ENCODE measurements around the gene HYAL1.
A peak's percentile ranks its signal among the peaks of the same experiment; 100 is the strongest.
"Not testable (repeated sequence)": the region's sequence is repeated elsewhere in the genome, so short reads cannot be mapped to it uniquely, and the experiment has no call there.

The HYAL1 gene

GRCh38 chr3:50292159-50293078, 11.0 kb downstream of the HYAL1 start, which contains the start of gene IFRD2:
Gene IFRD2 (minus strand): TSS chr3:50292429. CDS start chr3:50292274, 155 bp downstream.
- peak; percentile 95 to 97 for DNase-seq

DNA sequence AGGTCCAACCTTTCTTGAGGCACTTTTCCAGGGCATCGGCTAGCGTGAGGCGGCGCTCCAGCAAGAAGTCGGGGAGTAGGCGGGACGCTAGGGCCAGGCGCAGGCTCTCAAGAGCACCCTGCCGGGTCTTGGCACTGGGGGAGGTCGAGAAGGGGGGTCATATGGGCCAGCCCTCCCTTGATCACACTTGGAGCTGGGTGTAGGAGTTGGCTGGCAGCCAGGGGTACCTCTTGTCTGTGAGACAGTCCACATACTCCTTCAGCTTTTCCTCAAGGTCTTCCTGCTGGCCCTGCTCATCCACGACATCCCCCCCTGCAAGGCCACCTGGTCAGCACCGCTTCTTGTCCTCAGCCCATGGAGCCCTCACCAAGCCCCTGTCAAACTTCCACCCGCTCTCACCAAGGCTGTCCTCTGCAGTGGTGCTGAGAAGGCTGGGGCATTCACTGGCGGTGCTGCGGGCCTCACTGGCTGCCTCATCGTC, 13.2 kb downstream of the HYAL1 start:
- no peak for DNase-seq

DNA sequence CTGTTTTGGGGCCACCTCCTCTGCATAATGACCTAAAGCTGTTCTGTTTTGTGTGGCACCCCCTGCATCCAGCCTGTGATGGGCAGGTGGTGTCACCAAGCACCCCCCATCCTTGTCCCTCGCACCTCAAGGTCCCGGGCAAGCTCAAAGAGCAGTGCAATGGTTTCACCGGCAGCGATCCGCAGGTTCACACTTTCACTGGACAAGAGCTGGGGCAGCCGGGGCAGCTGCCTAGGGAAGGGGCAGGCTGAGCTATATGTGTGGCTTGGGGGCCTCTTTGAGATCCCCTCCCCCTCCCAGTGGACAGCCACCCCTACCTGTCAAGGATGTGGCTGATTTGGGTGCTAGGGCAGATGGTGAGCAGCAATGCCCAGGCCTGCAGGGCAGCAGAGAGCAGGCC, 14.2 kb downstream of the HYAL1 start:
- no peak for DNase-seq

- no peak for DNase-seq
Measured at GRCh38 chr3:50288387-50289007, 14.9 kb downstream of the HYAL1 start.

DNA sequence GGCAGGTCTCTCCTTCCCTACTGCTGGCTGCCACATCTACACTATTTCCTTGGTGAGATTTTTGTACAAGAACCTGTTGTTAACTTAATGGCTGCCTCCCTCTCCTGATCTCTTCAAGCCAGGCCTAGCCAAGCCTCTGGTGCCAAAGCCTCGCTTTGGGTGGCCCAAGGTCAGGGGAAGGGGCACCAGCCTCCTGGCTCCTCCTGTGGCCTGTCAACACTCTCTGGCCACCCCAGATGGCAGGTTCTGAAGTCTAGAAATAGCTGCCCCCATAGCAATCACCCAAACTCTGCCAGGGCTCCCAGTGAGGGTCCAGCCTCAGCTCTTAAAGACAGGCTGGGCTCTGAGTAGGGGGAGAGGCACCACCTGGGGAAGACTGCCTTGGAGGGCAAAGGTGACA, 16.1 kb downstream of the HYAL1 start:
- no peak for DNase-seq

- no peak for DNase-seq
Measured at GRCh38 chr3:50286322-50287227, 16.8 kb downstream of the HYAL1 start.

GRCh38 chr3:50284121-50284520, 19.3 kb downstream of the HYAL1 start:
- DNase-seq: not testable (repeated sequence)

- no peak for DNase-seq
Measured at GRCh38 chr3:50279255-50280016, 23.9 kb downstream of the HYAL1 start.

- DNase-seq: no peak
Measured at GRCh38 chr3:50278880-50279224, 24.5 kb downstream of the HYAL1 start, which contains the start of gene LSMEM2. Gene LSMEM2 (plus strand): TSS chr3:50279087. CDS start chr3:50279114, 27 bp downstream.

GRCh38 chr3:50278123-50278879, 25.1 kb downstream of the HYAL1 start:
- DNase-seq: no peak

GRCh38 chr3:50276762-50277101, 26.6 kb downstream of the HYAL1 start:
- DNase-seq: no peak

DNA sequence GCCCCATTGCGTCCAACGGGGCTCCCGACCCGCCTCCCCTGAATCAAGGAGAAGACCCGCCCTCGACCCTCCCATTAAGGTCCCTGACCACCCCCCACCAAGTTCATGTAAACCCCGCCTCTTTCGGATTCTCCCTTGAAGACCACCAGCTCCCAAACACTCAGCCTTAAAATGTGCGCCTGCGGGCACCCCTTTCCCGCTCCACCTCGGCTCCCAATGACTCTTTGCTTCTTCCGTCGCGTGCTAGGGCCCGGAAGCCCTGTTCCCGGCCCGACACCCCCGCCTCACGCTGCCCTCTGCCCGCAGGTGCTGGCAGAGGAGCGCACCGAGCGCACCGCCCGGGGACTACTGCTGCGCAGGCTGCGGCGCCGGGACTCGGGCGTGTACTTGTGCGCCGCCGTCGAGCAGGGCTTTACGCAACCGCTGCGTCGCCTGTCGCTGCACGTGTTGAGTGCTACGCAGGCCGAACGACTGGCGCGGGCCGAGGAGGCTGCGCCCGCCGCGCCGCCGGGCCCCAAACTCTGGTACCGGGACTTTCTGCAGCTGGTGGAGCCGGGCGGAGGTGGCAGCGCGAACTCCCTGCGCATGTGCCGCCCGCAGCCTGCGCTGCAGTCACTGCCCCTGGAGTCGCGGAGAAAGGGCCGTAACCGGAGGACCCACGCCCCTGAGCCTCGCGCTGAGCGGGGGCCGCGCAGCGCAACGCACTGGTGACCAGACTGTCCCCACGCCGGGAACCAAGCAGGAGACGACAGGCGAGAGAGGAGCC, 27.2 kb downstream of the HYAL1 start:
- DNase-seq: no peak

DNA sequence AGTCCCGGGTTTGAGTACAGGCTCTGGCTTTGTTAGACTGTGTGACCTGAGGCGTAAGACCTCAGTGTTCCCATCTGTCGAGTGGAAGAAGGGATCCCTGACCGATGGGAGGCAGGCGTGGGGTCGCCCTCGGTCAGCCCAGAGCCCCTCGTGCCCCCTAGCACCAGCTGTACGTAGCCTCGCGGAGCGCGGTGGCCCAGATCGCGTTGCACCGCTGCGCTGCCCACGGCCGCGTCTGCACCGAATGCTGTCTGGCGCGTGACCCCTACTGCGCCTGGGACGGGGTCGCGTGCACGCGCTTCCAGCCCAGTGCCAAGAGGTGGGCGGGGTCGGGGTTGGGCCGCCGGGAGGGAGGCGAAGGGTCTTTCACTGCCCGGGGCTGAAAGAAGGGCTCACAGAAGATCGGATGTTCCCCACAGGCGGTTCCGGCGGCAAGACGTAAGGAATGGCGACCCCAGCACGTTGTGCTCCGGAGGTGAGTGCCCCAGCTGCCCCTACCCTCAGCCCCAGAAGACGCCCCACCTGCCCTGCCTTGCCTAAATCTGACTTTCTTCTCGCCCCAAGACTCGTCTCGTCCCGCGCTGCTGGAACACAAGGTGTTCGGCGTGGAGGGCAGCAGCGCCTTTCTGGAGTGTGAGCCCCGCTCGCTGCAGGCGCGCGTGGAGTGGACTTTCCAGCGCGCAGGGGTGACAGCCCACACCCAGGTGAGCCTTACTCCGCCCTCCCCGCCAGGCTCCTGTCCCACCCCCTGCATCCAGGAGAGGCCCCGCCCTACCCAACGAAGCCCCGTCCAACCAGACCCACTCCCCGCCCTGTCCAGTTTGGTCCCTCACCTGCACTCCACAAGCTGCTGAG, 28.0 kb downstream of the HYAL1 start:
- no peak for DNase-seq

GRCh38 chr3:50274371-50275104, 28.8 kb downstream of the HYAL1 start:
- peak; percentile 54 to 64 for DNase-seq

DNA sequence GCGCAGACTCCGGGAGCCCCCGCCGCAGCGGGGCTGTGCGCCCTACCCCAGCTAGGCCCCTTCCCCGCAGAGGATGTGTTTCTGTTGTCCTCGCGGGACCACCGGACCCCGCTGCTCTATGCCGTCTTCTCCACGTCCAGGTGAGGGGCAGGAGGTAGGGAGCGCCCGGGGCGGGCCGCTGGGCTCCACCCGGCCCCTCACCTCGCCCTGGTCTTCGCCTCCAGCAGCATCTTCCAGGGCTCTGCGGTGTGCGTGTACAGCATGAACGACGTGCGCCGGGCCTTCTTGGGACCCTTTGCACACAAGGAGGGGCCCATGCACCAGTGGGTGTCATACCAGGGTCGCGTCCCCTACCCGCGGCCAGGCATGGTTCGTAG, 29.7 kb downstream of the HYAL1 start:
- no peak for DNase-seq

DNA sequence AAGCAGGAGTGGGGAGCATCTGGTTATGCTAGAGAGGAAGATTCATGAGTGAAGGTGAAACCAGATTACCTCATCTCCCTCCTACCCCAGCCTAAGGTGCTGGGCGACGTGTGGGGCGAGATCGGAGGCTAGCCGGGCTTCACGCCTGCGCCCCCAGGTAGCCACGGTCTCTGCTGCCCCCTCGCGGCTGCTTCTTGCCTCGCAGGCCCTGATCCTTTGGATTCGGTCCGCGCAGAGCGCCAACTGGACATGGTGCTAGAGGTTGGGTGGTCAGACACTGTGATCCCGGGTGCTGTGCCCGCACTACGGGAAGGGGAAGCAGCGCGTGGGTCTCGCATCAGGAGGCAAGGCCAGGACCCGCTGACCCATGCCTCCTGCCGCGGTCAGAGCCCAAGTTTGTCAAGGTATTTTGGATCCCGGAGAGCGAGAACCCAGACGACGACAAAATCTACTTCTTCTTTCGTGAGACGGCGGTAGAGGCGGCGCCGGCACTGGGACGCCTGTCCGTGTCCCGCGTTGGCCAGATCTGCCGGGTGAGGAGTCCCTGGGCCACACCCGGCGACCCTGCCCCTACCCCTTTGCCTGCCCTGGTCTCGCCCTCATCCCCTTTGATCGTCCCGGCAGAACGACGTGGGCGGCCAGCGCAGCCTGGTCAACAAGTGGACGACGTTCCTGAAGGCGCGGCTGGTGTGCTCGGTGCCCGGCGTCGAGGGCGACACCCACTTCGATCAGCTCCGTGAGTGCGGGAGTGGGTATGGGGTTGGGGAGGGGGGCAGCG, 30.3 kb downstream of the HYAL1 start:
- DNase-seq: peak; percentile 61 to 99

GRCh38 chr3:50272538-50272910, 30.9 kb downstream of the HYAL1 start:
- DNase-seq: not testable (repeated sequence)

- DNase-seq: no peak
Measured at GRCh38 chr3:50271314-50271936, 31.9 kb downstream of the HYAL1 start.

Measured in inflammatory macrophage treated with lipopolysaccharide for 1 hour (primary cell).